Activated CD8-positive, alpha-beta memory T cell treated with anti-CD3 and anti-CD28 coated beads, Interleukin-2, amount 50 U/mL, for 1 hour (primary cell): Measurements from ENCODE around the gene RNF144A.
"Not testable (repeated sequence)": the region's sequence is repeated elsewhere in the genome, so short reads cannot be mapped to it uniquely, and the experiment has no call there.

Source experiments
- DNase-seq: peaks from one replicate; pipeline ENCODE4 v3.0.0-alpha.2; 2020; ENCODE audit errors: extremely low read depth

The RNF144A gene, protein sequence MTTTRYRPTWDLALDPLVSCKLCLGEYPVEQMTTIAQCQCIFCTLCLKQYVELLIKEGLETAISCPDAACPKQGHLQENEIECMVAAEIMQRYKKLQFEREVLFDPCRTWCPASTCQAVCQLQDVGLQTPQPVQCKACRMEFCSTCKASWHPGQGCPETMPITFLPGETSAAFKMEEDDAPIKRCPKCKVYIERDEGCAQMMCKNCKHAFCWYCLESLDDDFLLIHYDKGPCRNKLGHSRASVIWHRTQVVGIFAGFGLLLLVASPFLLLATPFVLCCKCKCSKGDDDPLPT

DNA sequence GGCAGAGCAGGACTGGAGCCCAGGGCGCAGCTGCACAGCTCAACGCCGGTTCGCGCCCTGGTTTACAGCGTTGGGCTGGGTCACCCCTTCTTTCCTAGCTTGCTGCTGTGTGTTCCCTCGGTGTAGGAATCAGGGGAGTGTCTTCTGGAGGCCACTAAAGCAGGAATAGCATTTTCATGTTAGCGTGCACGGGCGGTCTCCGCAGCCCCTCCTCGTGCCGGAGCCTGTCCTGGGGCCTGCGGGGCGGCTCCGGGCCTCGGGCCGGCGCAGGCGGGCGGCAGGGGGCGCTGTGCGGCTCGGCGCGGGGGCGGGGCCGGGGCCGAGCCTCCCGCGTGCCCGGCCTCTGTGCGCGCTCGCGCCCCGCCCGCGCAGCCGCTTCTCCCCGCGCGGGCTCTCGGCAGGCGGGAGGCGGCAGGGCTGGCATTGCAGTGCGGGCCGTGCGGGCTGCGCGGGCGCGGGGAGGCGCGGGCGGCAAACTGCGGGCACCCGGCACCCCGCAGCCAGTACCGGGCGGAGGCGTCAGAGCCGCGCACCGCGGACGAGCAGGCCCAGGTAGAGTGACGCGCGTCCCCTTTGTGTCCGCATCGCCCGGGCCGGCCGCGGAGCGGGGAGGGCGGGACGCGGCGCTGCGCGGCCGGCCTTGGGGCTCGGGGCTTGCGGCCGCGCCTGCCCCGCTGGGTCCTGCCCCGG lies at the start of gene RNF144A:
Gene RNF144A (plus strand): TSS at position 342 of the 690 bp plus-strand sequence. CDS start 79,515 bp downstream, outside the sequence.
- no peak for DNase-seq

- no peak for DNase-seq
These were observed 44.8 kb upstream of the RNF144A start for GRCh38 chr2:6872394-6872793.

DNA sequence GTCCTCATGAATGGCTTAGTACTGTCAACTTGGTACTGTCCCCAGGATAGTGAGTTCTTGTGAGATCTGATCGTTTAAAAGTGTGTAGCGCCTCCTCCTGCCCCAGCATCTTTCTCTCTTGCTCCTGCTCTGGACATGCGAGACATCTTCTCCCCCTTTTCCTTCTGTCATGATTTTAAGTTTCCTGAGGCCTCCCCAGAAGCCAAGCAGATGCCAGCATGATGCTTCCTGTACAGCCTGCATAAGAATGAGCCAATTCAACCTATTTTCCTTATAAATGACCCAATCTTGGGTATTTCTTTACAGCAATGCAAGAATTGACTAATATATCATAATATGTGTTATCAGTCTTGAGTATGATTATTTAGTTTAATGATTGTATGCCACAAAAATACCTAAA lies 43.2 kb upstream of the RNF144A start:
- no peak for DNase-seq

- no peak for DNase-seq
These were observed 40.9 kb upstream of the RNF144A start for GRCh38 chr2:6876309-6876708.

DNA sequence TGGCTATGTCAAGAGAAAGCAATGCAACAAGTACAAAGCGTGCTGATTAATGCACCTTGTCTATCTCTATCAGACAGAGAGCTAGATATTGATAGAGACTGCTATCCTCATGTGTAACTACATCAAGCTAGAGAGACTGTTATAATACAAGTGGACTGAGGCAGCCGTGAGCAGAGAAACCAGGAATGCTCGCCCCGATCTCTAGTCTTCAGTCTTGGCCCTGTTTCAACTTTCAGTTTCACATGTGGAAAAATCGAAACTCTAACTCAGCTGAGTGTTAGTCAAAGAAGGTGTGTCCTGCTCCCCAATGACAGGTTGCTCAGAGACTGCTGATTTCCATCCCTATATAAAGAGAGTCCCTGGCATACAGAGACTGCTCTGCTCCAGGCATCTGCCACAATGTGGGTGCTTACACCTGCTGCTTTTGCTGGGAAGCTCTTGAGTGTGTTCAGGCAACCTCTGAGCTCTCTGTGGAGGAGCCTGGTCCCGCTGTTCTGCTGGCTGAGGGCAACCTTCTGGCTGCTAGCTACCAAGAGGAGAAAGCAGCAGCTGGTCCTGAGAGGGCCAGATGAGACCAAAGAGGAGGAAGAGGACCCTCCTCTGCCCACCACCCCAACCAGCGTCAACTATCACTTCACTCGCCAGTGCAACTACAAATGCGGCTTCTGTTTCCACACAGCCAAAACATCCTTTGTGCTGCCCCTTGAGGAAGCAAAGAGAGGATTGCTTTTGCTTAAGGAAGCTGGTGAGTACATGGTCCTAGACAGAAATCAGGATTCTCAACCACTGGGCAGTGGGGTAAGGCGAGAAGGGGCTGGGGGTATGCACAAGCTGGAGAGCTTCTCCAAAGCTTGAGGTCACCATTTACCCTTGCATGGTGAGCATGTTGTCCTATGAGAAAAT lies 39.6 kb upstream of the RNF144A start, which contains the start of gene RSAD2:
Gene RSAD2 (plus strand): TSS at position 376 of the 903 bp plus-strand sequence. CDS start 24 bp downstream, at position 400.
- no peak for DNase-seq

- no peak for DNase-seq
These were observed 38.7 kb upstream of the RNF144A start for GRCh38 chr2:6878549-6878948.

DNA sequence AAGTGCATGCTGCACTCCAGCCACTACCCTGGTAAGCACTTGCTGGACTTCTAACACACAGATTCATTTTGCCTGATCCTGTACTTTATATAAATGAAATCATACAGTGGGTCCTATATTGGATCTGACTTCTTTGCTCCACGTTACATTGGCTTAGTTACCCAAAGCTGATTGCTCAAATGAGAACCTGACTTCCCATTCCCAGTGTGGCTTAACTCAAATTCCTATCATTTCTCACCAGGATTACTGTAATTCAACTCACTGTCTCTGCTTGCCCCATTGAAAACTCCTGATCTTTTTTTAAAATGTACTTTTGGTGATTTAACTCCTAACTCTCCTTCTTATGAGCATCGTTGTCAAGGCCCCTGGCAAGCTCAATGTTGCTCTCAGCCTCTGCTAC lies 38.2 kb upstream of the RNF144A start:
- no peak for DNase-seq

DNA sequence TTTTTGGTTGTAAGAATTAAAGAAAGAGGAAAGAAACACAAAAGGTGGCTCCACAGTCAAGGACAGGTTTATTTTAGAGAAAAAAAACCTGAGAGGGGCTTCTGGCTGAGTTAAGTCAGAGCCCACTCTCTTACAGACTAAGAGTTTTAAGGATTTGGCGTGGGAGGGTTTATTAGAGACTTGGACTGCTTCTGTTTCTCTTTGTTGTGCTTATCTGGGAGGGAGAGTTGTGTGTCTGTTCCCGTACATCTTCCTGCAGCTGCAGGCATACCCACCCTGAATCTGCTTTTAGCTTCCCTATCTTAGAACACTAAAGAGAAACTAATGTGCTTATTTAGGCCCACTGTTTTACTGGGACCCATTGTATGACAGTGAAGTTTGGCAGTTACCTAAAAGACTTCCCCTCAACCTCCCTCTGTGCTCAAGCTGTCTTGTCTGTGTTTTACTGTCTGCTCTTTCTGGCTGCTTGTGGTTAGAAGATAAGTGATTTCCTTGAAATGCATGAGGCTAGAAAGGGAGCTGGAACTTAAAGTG lies 36.9 kb upstream of the RNF144A start:
- no peak for DNase-seq

- no peak for DNase-seq
These were observed 36.2 kb upstream of the RNF144A start for GRCh38 chr2:6881046-6881445.

DNA sequence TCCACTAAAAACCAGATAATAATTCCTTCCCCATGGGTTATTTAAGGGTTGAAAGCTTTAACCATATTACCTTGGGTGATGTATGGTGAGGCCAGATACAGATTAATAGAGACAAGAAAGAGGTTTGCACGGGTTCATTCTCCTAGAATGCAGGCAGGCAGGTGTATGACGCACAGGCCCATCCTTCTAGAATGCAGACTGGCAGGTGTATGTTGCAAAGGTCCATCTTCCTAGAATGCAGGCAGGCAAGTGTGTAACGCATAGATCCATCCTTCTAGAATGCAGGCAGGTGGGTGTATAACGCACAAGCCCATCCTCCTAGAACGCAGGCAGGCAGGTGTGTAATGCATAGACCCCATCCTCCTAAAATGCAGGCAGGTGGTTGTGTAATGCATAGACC lies 35.7 kb upstream of the RNF144A start:
- no peak for DNase-seq

DNA sequence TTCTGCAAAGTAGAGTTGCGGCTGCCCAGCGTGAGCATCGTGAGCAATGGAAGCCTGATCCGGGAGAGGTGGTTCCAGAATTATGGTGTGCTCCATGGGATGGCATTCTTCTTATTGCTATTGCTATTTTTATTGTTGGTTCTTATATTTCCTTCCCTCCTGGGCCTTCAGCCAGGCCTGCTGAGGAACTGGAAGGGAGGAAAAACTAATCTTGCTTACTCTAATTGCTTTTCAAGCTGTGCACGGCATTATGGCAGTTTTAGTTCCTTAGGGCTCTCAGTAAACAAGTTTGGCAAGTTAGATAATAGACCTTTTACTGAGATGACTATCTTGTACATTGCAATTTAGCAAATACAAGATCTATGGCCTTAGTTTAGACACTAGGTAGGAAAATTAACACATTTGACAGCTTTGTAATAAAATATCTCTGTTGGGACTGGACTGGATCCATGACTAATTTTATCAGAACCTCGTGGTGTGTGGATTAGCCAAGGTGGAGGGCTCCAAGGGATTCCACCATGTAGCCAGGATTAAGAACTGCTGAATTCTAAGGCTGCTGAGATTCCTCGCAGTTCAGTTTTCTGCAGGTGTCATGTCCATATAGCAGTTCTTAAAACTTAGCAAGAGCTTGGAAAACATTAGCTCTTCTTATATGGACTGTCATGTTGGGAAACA lies 33.6 kb upstream of the RNF144A start:
- DNase-seq: no peak

DNA sequence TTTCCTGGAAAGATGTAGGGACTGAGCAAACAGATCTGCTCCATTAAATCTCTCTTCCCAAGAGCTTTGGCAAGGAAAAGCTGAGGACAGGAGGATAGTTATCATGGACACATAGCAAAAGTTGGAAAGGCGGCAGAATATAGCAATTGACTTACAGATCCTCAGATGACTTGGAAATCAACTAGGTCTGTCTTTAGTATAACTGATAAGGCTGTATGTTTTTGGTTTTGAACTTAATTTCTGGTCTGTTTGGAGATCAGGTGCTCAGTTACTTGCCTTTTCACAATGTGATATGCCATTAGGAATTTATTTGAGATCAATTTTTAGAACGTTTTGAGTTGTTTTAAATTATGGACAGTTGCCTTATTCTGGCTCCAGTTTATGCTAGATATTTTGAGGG lies 31.7 kb upstream of the RNF144A start:
- no peak for DNase-seq

GRCh38 chr2:6885968-6886367 lies 31.2 kb upstream of the RNF144A start:
- DNase-seq: no peak

GRCh38 chr2:6887751-6888192 lies 29.4 kb upstream of the RNF144A start:
- DNase-seq: no peak

GRCh38 chr2:6888724-6889123 lies 28.5 kb upstream of the RNF144A start:
- DNase-seq: no peak

- DNase-seq: no peak
These were observed 23.2 kb upstream of the RNF144A start for GRCh38 chr2:6893876-6894482.

- no peak for DNase-seq
These were observed 20.1 kb upstream of the RNF144A start for GRCh38 chr2:6896930-6897759.

DNA sequence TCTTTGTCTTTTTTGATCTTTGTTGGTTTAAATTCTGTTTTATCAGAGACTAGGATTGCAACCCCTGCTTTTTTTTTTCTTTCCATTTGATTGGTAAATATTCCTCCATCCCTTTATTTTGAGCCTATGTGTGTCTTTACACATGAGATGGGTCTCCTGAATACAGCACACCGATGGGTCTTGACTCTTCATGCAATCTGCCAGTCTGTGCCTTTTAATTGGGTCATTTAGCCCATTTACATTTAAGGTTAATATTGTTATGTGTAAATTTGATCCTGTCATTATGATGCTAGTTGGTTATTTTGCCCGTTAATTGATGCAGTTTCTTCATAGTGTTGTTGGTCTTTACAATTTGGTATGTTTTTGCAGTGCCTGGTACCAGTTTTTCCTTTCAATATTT lies 14.6 kb upstream of the RNF144A start:
- DNase-seq: not testable (repeated sequence)

DNA sequence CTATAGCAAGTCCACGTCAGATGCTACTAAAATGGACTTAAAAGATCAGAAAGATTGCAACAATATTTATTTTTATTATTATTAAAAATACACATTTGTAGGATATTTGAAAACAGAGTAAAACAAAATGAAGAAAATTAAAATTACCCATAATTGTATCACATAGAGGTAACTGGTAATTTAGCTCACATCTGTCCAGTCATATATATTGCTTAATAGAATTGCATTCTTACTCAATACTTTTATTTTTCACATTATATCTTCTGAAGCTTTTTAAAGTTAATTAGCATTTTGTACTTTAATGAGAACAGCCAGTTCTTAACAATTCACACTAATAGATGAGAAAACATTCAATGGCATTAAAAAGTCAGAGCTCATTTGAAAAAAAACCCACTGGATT lies 11.5 kb upstream of the RNF144A start:
- DNase-seq: no peak

GRCh38 chr2:6906165-6906741 lies 11.0 kb upstream of the RNF144A start:
- no peak for DNase-seq
